WTC11 (cell line): Measurements from ENCODE around the gene ALK. TPM values are rescaled to one million over a fixed set of nuclear protein-coding genes. Genes with fewer than 3 reads are reported as not detected.

Experiments used
- ATAC-seq: fragments of 200-7000 bp; cut with Tn5 transposase; 2 replicates; pipeline ENCODE4 v1.10.0; 2021; ENCODE audit warnings: mild to moderate bottlenecking, moderate library complexity
- CTCF ChIA-PET: fragments of 300-600 bp; sonication (Branson Sonifier 250); formaldehyde crosslinking; loops from one replicate; lab custom pipeline; 2021; ENCODE audit warnings: antibody characterized with exemption; lab: Charles Lee
- POLR2A ChIA-PET: fragments of 350-600 bp; sonication (Branson Sonifier 250); formaldehyde crosslinking; loops from one replicate; lab custom pipeline; 2021; ENCODE audit warnings: antibody characterized with exemption; lab: Charles Lee
- DNase-seq: peaks from one replicate; pipeline ENCODE4 v3.0.0; 2021; ENCODE audit warnings: low spot score
- H3K27ac Mint-ChIP-seq: 2 replicates; pipeline ENCODE4 v1.8.0; 2021; ENCODE audit warnings: mixed read lengths
- H3K27me3 Mint-ChIP-seq: 2 replicates; pipeline ENCODE4 v1.8.0; 2021; ENCODE audit warnings: low read depth, mild to moderate bottlenecking, moderate library complexity, mixed read lengths
- H3K36me3 Mint-ChIP-seq: 2 replicates; pipeline ENCODE4 v1.8.0; 2021; ENCODE audit warnings: mixed read lengths
- H3K4me1 Mint-ChIP-seq: 2 replicates; pipeline ENCODE4 v1.8.0; 2022; ENCODE audit warnings: mixed read lengths
- H3K4me3 Mint-ChIP-seq: 2 replicates; pipeline ENCODE4 v1.8.0; 2021; ENCODE audit warnings: mild to moderate bottlenecking, moderate library complexity, mixed read lengths
- H3K9me3 Mint-ChIP-seq: 2 replicates; pipeline ENCODE4 v1.8.0; 2021; ENCODE audit warnings: mixed read lengths
- AR ChIP-seq: fragments of 250-450 bp; sonication (Bioruptor Pico); IDR thresholded peaks from 2 replicates; pipeline ENCODE4 v1.9.0; 2021; ENCODE audit warnings: mild to moderate bottlenecking
- ATF3 ChIP-seq: sonication (generic); formaldehyde crosslinking; conservative IDR thresholded peaks from 2 replicates; pipeline ENCODE4 v1.8.1; 2022; ENCODE audit warnings: mild to moderate bottlenecking, missing genetic modification reagents
- CTCF ChIP-seq: fragments of 200-600 bp; IDR thresholded peaks from 2 replicates; pipeline ENCODE4 v1.8.0; 2022; ENCODE audit warnings: antibody characterized with exemption
- ELF4 ChIP-seq: sonication (generic); formaldehyde crosslinking; IDR thresholded peaks from 2 replicates; pipeline ENCODE4 v1.8.1; 2022; ENCODE audit warnings: low read depth, mild to moderate bottlenecking, moderate library complexity, missing genetic modification reagents
- FOXK1 ChIP-seq: sonication (generic); formaldehyde crosslinking; IDR thresholded peaks from 2 replicates; pipeline ENCODE4 v1.8.0; 2022; ENCODE audit warnings: mild to moderate bottlenecking, moderate library complexity, missing genetic modification reagents
- FOXP1 ChIP-seq: sonication (generic); formaldehyde crosslinking; IDR thresholded peaks from 2 replicates; pipeline ENCODE4 v1.8.0; 2022; ENCODE audit warnings: missing genetic modification reagents, mild to moderate bottlenecking, moderate library complexity, borderline replicate concordance
- GTF2I ChIP-seq: fragments of 250-450 bp; sonication (Bioruptor Pico); conservative IDR thresholded peaks from 2 replicates; pipeline ENCODE4 v1.4.0; 2021; ENCODE audit warnings: mild to moderate bottlenecking
- HMGA2 ChIP-seq: fragments of 250-450 bp; sonication (Bioruptor Pico); IDR thresholded peaks from 2 replicates; pipeline ENCODE4 v1.4.0; 2021; ENCODE audit warnings: mild to moderate bottlenecking, moderate library complexity
- NR1H2 ChIP-seq: sonication (generic); formaldehyde crosslinking; IDR thresholded peaks from 2 replicates; pipeline ENCODE4 v1.9.0; 2021; ENCODE audit warnings: mild to moderate bottlenecking, moderate library complexity, missing genetic modification reagents
- NR2C2 ChIP-seq: sonication (generic); formaldehyde crosslinking; IDR thresholded peaks from 2 replicates; pipeline ENCODE4 v1.8.0; 2022; ENCODE audit warnings: mild to moderate bottlenecking, missing genetic modification reagents
- RORB ChIP-seq: fragments of 250-450 bp; sonication (Bioruptor Pico); IDR thresholded peaks from 2 replicates; pipeline ENCODE4 v1.9.0; 2021; ENCODE audit warnings: mild to moderate bottlenecking
- ZNF425 ChIP-seq: fragments of 250-450 bp; sonication (Bioruptor Pico); conservative IDR thresholded peaks from 2 replicates; pipeline ENCODE4 v1.9.0; 2021; ENCODE audit warnings: mild to moderate bottlenecking
- total RNA-seq: library from RNA; stranded (reverse); gene quantifications from 3 replicates; pipeline ENCODE4 v1.2.3, GENCODE V29; 2021
- TF ChIP-seq, protein P1 (sequence below): sonication (generic); formaldehyde crosslinking; IDR thresholded peaks from 2 replicates; pipeline ENCODE4 v1.8.1; 2022; ENCODE audit warnings: low read depth, missing genetic modification reagents, borderline replicate concordance
- TF ChIP-seq, protein P2 (sequence below): sonication (generic); formaldehyde crosslinking; IDR thresholded peaks from 2 replicates; pipeline ENCODE4 v1.8.1; 2022; ENCODE audit warnings: mild to moderate bottlenecking, moderate library complexity, missing genetic modification reagents
- TF ChIP-seq, protein P3 (sequence below): sonication (generic); formaldehyde crosslinking; IDR thresholded peaks from 2 replicates; pipeline ENCODE4 v1.8.1; 2022; ENCODE audit warnings: mild to moderate bottlenecking, missing genetic modification reagents, moderate library complexity, borderline replicate concordance
- TF ChIP-seq, protein P4 (sequence below): sonication (generic); formaldehyde crosslinking; IDR thresholded peaks from 2 replicates; pipeline ENCODE4 v1.8.0; 2022; ENCODE audit warnings: mild to moderate bottlenecking, missing genetic modification reagents

Gene ALK
- total RNA-seq, 1 experiment from 2014 or later = not detected

DNA sequence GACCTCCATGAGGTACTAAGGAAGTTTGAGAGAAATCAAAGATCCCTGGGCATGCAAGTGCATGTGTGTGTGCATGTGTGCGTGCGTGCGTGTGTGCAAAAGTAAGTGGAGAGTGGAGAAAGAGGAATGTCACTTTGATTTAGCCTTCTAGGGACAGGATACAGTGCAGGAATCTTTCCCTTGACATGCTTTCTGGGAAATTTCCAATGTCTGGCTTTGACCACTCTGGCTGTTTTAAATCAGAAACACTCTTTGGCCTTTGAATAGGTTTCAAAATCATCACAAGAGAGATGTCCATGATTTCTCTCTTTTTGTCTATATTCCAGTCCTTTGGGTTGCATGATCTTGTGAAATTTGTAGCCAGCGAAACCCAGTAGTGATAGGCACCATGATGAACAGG lies 162.0 kb downstream of the ALK start (continued):
- TF ChIP-seq CTCF (no peak), FOXK1 (CRISPR knock-in tag) (no peak), HMGA2 (CRISPR knock-in tag) (no peak), GTF2I (CRISPR knock-in tag) (no peak), ELF4 (no peak), ATF3 (CRISPR knock-in tag) (no peak)
- TF ChIP-seq, protein P1, sequence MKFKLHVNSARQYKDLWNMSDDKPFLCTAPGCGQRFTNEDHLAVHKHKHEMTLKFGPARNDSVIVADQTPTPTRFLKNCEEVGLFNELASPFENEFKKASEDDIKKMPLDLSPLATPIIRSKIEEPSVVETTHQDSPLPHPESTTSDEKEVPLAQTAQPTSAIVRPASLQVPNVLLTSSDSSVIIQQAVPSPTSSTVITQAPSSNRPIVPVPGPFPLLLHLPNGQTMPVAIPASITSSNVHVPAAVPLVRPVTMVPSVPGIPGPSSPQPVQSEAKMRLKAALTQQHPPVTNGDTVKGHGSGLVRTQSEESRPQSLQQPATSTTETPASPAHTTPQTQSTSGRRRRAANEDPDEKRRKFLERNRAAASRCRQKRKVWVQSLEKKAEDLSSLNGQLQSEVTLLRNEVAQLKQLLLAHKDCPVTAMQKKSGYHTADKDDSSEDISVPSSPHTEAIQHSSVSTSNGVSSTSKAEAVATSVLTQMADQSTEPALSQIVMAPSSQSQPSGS (CRISPR knock-in tag) = no peak
- TF ChIP-seq, protein P2, sequence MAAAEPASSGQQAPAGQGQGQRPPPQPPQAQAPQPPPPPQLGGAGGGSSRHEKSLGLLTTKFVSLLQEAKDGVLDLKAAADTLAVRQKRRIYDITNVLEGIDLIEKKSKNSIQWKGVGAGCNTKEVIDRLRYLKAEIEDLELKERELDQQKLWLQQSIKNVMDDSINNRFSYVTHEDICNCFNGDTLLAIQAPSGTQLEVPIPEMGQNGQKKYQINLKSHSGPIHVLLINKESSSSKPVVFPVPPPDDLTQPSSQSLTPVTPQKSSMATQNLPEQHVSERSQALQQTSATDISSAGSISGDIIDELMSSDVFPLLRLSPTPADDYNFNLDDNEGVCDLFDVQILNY (CRISPR knock-in tag) = no peak

DNA sequence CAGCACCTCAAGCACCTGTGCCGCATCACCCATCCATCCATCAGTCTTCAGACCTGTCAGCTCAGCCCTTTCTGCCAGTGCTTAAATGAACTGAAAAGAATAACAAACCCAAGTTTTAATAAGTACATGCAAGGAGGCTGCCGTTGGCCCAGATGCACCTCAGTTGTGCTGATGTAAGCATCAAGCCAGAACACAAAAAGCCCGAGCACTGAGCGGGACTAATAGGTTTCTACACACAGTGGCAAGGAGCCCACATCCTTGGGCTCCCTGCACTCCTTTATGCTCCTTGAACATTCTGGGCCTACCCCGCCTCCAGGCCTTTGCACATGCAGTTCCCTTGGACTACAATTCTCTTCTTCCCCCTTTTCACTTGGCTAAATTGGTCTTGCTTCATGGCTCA lies 165.6 kb downstream of the ALK start:
- CTCF ChIA-PET = no interaction called here
- Mint-ChIP-seq H3K27ac (no peak overlapping the region), H3K9me3 (no peaks in the 10 kb centered on the region), H3K36me3 (no peaks in the 10 kb centered on the region), H3K4me1 (no peaks in the 10 kb centered on the region), H3K4me3 (no peak overlapping the region), H3K27me3 (no peaks in the 10 kb centered on the region)
- DNase-seq (no peak), ATAC-seq (no peak)
- POLR2A ChIA-PET = no interaction called here
- no peak for TF ChIP-seq ZNF425 (CRISPR knock-in tag)
- TF ChIP-seq, protein P3, sequence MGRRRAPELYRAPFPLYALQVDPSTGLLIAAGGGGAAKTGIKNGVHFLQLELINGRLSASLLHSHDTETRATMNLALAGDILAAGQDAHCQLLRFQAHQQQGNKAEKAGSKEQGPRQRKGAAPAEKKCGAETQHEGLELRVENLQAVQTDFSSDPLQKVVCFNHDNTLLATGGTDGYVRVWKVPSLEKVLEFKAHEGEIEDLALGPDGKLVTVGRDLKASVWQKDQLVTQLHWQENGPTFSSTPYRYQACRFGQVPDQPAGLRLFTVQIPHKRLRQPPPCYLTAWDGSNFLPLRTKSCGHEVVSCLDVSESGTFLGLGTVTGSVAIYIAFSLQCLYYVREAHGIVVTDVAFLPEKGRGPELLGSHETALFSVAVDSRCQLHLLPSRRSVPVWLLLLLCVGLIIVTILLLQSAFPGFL (CRISPR knock-in tag) = no peak
- no peak for TF ChIP-seq FOXK1 (CRISPR knock-in tag)
- TF ChIP-seq RORB = no peak
- TF ChIP-seq AR = no peak
- TF ChIP-seq NR2C2 (CRISPR knock-in tag) = no peak
- no peak for TF ChIP-seq NR1H2 (CRISPR knock-in tag)
- TF ChIP-seq, protein P4, sequence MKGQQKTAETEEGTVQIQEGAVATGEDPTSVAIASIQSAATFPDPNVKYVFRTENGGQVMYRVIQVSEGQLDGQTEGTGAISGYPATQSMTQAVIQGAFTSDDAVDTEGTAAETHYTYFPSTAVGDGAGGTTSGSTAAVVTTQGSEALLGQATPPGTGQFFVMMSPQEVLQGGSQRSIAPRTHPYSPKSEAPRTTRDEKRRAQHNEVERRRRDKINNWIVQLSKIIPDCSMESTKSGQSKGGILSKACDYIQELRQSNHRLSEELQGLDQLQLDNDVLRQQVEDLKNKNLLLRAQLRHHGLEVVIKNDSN (CRISPR knock-in tag) = no peak
- no peak for TF ChIP-seq FOXP1
